Stimulated activated naive B cell treated with anti-CD40 and anti-IgM and Interleukin-4, amounts not matched to agents 10 μg/mL and 1 μg/mL and 100 μg/mL, for 72 hours (primary cell): Measurements from ENCODE around the gene GNG13.

Experiments used
- ATAC-seq, 2 donors: fragments of 150-1000 bp; cut with Tn5 transposase; replicated peaks; 2 replicates each; pipeline ENCODE4 v1.10.0; 2021; ENCODE audit warnings: moderate library complexity in 1 of 2
- DNase-seq: peaks from one replicate; pipeline ENCODE4 v3.0.0; 2021
- H3K27ac Mint-ChIP-seq: one replicate; pipeline ENCODE4 v1.8.0; 2022; ENCODE audit warnings: mild to moderate bottlenecking, mixed read lengths
- H3K27me3 Mint-ChIP-seq, 2 donors: one replicate each; pipeline ENCODE4 v1.8.0; 2022; ENCODE audit warnings: mixed read lengths in 2 of 2
- H3K36me3 Mint-ChIP-seq, 2 donors: one replicate each; pipeline ENCODE4 v1.8.0; 2022; ENCODE audit warnings: mixed read lengths in 2 of 2, mild to moderate bottlenecking in 1 of 2
- H3K4me1 Mint-ChIP-seq, 2 donors: one replicate each; pipeline ENCODE4 v1.8.0; 2022; ENCODE audit warnings: mixed read lengths in 2 of 2, mild to moderate bottlenecking in 1 of 2
- H3K4me3 Mint-ChIP-seq, 2 donors: one replicate each; pipeline ENCODE4 v1.8.0; 2022; ENCODE audit warnings: mild to moderate bottlenecking in 2 of 2, mixed read lengths in 2 of 2, moderate library complexity in 1 of 2
- H3K9me3 Mint-ChIP-seq, 2 donors: one replicate each; pipeline ENCODE4 v1.8.0; 2022; ENCODE audit warnings: mixed read lengths in 2 of 2, mild to moderate bottlenecking in 1 of 2

GNG13 gene

GRCh38 chr16:797686-798085, 2.8 kb downstream of the GNG13 start:
- H3K27ac Mint-ChIP-seq: no peak overlapping the region
- ATAC-seq: no peak

GRCh38 chr16:797120-797420, 3.5 kb downstream of the GNG13 start:
- Mint-ChIP-seq H3K4me1 (peaks cover 0 to 3% of the 10 kb centered on the region in 2 donors), H3K36me3 (peaks cover 27 to 29% of the 10 kb centered on the region in 2 donors), H3K27ac (no peak overlapping the region), H3K9me3 (peaks cover 4 to 5% of the 10 kb centered on the region in 2 donors), H3K27me3 (peaks cover 15 to 35% of the 10 kb centered on the region in 2 donors), H3K4me3 (no peak overlapping the region)
- DNase-seq (no peak), ATAC-seq (peak; percentile 36 to 41)

More at GRCh38 chr16:797686-798085, 2.8 kb downstream of the GNG13 start:
- H3K4me1 Mint-ChIP-seq: peaks cover 0 to 3% of the 10 kb centered on the region in 2 donors
- no peak overlapping the region for H3K4me3 Mint-ChIP-seq
- H3K27me3 Mint-ChIP-seq: peaks cover 15 to 41% of the 10 kb centered on the region in 2 donors
- H3K36me3 Mint-ChIP-seq: peaks cover 27 to 29% of the 10 kb centered on the region in 2 donors
- DNase-seq: no peak
- peaks cover 4 to 5% of the 10 kb centered on the region in 2 donors for H3K9me3 Mint-ChIP-seq

- H3K4me1 Mint-ChIP-seq: peaks cover 3% of the 10 kb centered on the region in 2 donors
- peaks cover 4 to 5% of the 10 kb centered on the region in 2 donors for H3K9me3 Mint-ChIP-seq
- H3K27ac Mint-ChIP-seq: no peak overlapping the region
Measured at GRCh38 chr16:796296-797119, 4.0 kb downstream of the GNG13 start.

GRCh38 chr16:795580-796229, 4.8 kb downstream of the GNG13 start:
- Mint-ChIP-seq H3K27me3 (peaks cover 11 to 21% of the 10 kb centered on the region in 2 donors), H3K27ac (no peak overlapping the region), H3K36me3 (peaks cover 41 to 42% of the 10 kb centered on the region in 2 donors), H3K4me1 (peaks cover 5 to 10% of the 10 kb centered on the region in 2 donors), H3K9me3 (peaks cover 4 to 5% of the 10 kb centered on the region in 2 donors), H3K4me3 (no peak overlapping the region)
- ATAC-seq: no peak
- DNase-seq: no peak

More at GRCh38 chr16:796296-797119, 4.0 kb downstream of the GNG13 start:
- Mint-ChIP-seq H3K36me3 (peaks cover 33 to 34% of the 10 kb centered on the region in 2 donors), H3K4me3 (no peak overlapping the region), H3K27me3 (peaks cover 15 to 29% of the 10 kb centered on the region in 2 donors)
- ATAC-seq (no peak), DNase-seq (no peak)

- ATAC-seq: no peak
- H3K36me3 Mint-ChIP-seq: peaks cover 43 to 44% of the 10 kb centered on the region in 2 donors
- H3K27me3 Mint-ChIP-seq: peaks cover 11 to 20% of the 10 kb centered on the region in 2 donors
Measured at GRCh38 chr16:794853-795466, 5.6 kb downstream of the GNG13 start.

GRCh38 chr16:794091-794822, 6.3 kb downstream of the GNG13 start:
- Mint-ChIP-seq H3K27me3 (peaks cover 11 to 17% of the 10 kb centered on the region in 2 donors), H3K27ac (no peak overlapping the region), H3K4me3 (no peak overlapping the region), H3K4me1 (peaks cover 8 to 22% of the 10 kb centered on the region in 2 donors), H3K9me3 (peaks cover 4 to 5% of the 10 kb centered on the region in 2 donors), H3K36me3 (peaks cover 43 to 44% of the 10 kb centered on the region in 2 donors)
- no peak for DNase-seq
- ATAC-seq: no peak

More at GRCh38 chr16:794853-795466, 5.6 kb downstream of the GNG13 start:
- Mint-ChIP-seq H3K9me3 (peaks cover 4 to 5% of the 10 kb centered on the region in 2 donors), H3K4me1 (peaks cover 6 to 17% of the 10 kb centered on the region in 2 donors), H3K4me3 (no peak overlapping the region), H3K27ac (no peak overlapping the region)
- no peak for DNase-seq

GRCh38 chr16:793414-793813, 7.1 kb downstream of the GNG13 start:
- H3K4me3 Mint-ChIP-seq: no peak overlapping the region
- H3K36me3 Mint-ChIP-seq: peaks cover 37 to 39% of the 10 kb centered on the region in 2 donors
- H3K27me3 Mint-ChIP-seq: peaks cover 7 to 9% of the 10 kb centered on the region in 2 donors
- ATAC-seq (no peak), DNase-seq (no peak)
- peaks cover 8 to 22% of the 10 kb centered on the region in 2 donors for H3K4me1 Mint-ChIP-seq
- no peak overlapping the region for H3K27ac Mint-ChIP-seq
- peaks cover 4% of the 10 kb centered on the region in 2 donors for H3K9me3 Mint-ChIP-seq

GRCh38 chr16:792221-792995, 8.1 kb downstream of the GNG13 start:
- ATAC-seq (no peak), DNase-seq (no peak)
- no peaks in the 10 kb centered on the region for H3K9me3 Mint-ChIP-seq

GRCh38 chr16:791131-791530, 9.4 kb downstream of the GNG13 start:
- ATAC-seq (no peak), DNase-seq (no peak)
- H3K4me3 Mint-ChIP-seq: no peak overlapping the region
- H3K27me3 Mint-ChIP-seq: no peaks in the 10 kb centered on the region
- no peak overlapping the region for H3K27ac Mint-ChIP-seq
- no peaks in the 10 kb centered on the region for H3K9me3 Mint-ChIP-seq
- peaks cover 17 to 36% of the 10 kb centered on the region in 2 donors for H3K4me1 Mint-ChIP-seq
- peaks cover 19 to 26% of the 10 kb centered on the region in 2 donors for H3K36me3 Mint-ChIP-seq

More at GRCh38 chr16:792221-792995, 8.1 kb downstream of the GNG13 start:
- Mint-ChIP-seq H3K4me1 (peaks cover 10 to 26% of the 10 kb centered on the region in 2 donors), H3K27me3 (no peaks in the 10 kb centered on the region), H3K36me3 (peaks cover 27 to 31% of the 10 kb centered on the region in 2 donors), H3K4me3 (no peak overlapping the region), H3K27ac (no peak overlapping the region)

GRCh38 chr16:790086-790485, 10.4 kb downstream of the GNG13 start:
- DNase-seq (no peak), ATAC-seq (no peak)
- Mint-ChIP-seq H3K9me3 (no peaks in the 10 kb centered on the region), H3K4me1 (peaks cover 17 to 39% of the 10 kb centered on the region in 2 donors), H3K27me3 (no peaks in the 10 kb centered on the region), H3K36me3 (peaks cover 18 to 24% of the 10 kb centered on the region in 2 donors), H3K4me3 (peak overlapping the region; percentile 71 to 75), H3K27ac (no peak overlapping the region)

GRCh38 chr16:789191-789850, 11.2 kb downstream of the GNG13 start:
- Mint-ChIP-seq H3K4me3 (peak overlapping the region; percentile 66 to 85), H3K4me1 (peaks cover 18 to 42% of the 10 kb centered on the region in 2 donors), H3K36me3 (peaks cover 22 to 26% of the 10 kb centered on the region in 2 donors), H3K27ac (no peak overlapping the region), H3K9me3 (no peaks in the 10 kb centered on the region), H3K27me3 (no peaks in the 10 kb centered on the region)
- no peak for ATAC-seq
- DNase-seq: no peak

- peaks cover 18 to 42% of the 10 kb centered on the region in 2 donors for H3K4me1 Mint-ChIP-seq
- H3K4me3 Mint-ChIP-seq: peak within 1 kb of the TSS; percentile 89 to 90
- ATAC-seq: peak; percentile 86 to 92
- H3K36me3 Mint-ChIP-seq: peaks cover 22 to 25% of the 10 kb centered on the region in 2 donors
- no peaks in the 10 kb centered on the region for H3K27me3 Mint-ChIP-seq
- no peaks in the 10 kb centered on the region for H3K9me3 Mint-ChIP-seq
- peak; percentile 92 for DNase-seq
- peak within 1 kb of the TSS; percentile 87 for H3K27ac Mint-ChIP-seq
Measured at GRCh38 chr16:788399-789126, 12.0 kb downstream of the GNG13 start, which contains the start of gene CHTF18. CHTF18 (plus strand) TSS chr16:788620; CDS start chr16:788685, 65 bp downstream.
